ENCODE measurements around the gene SLC23A2.

DNA sequence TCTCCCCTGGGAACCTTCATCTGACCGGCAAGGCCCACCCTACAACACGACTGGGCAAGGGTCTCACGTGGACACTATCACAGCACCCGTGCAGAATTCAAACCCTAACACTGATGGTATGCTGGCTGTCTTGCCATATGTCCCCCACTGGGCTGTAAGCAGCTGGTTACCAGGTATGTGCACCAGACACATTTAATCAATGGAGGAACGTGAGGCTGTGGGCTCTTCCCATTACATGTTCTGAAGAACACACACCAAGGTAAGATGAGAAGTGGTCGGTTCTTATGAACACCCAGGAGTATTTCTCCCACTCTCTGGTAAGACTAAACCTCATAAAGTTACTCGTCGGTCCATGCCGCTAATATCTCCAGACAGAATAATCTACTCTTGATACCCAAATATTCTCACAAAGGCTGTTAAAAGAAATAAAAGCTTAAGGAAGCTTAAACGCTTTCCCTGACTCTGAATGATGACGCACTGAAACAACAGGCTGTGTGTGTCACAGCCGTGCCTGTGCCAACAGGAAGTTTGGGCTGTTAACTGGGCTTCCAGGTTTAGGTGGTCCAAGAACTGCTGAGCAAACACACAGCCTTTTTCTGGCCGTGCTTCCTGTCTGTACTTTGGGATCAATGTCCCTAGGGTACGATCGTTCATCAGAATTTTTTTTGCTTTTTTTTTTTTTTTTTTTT, 75.3 kb downstream of the SLC23A2 start:
- no peak for TF ChIP-seq ZFP3 (CRISPR knock-in tag; IDR thresholded peaks at IDR 0.05)
- TF ChIP-seq, protein P1, sequence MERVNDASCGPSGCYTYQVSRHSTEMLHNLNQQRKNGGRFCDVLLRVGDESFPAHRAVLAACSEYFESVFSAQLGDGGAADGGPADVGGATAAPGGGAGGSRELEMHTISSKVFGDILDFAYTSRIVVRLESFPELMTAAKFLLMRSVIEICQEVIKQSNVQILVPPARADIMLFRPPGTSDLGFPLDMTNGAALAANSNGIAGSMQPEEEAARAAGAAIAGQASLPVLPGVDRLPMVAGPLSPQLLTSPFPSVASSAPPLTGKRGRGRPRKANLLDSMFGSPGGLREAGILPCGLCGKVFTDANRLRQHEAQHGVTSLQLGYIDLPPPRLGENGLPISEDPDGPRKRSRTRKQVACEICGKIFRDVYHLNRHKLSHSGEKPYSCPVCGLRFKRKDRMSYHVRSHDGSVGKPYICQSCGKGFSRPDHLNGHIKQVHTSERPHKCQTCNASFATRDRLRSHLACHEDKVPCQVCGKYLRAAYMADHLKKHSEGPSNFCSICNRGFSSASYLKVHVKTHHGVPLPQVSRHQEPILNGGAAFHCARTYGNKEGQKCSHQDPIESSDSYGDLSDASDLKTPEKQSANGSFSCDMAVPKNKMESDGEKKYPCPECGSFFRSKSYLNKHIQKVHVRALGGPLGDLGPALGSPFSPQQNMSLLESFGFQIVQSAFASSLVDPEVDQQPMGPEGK (CRISPR knock-in tag; IDR thresholded peaks at IDR 0.05; ENCODE audit: borderline replicate concordance), result no peak
- no peak for TF ChIP-seq GLIS3 (CRISPR knock-in tag; IDR thresholded peaks at IDR 0.05)
- TF ChIP-seq, protein P2, sequence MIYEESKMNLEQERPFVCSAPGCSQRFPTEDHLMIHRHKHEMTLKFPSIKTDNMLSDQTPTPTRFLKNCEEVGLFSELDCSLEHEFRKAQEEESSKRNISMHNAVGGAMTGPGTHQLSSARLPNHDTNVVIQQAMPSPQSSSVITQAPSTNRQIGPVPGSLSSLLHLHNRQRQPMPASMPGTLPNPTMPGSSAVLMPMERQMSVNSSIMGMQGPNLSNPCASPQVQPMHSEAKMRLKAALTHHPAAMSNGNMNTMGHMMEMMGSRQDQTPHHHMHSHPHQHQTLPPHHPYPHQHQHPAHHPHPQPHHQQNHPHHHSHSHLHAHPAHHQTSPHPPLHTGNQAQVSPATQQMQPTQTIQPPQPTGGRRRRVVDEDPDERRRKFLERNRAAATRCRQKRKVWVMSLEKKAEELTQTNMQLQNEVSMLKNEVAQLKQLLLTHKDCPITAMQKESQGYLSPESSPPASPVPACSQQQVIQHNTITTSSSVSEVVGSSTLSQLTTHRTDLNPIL (CRISPR knock-in tag; IDR thresholded peaks at IDR 0.05; ENCODE audit: low read depth), result no peak

Measured in SK-N-SH treated with all-trans-retinoic acid at 6 μM for 48 hours (cell line).